ENCODE data around the gene AGAP3. TPM values are rescaled to one million over a fixed set of nuclear protein-coding genes. Genes with fewer than 3 reads are reported as not detected.

AGAP3 gene
- total RNA-seq, 1 donor from 2014 or later, result 86.8 TPM

GRCh38 chr7:151178236-151178635 lies 92.0 kb downstream of the AGAP3 start:
- DNase-seq (ENCODE audit: low spot score), result no peak

- DNase-seq (ENCODE audit: low spot score), result no peak
These were observed 92.6 kb downstream of the AGAP3 start for GRCh38 chr7:151178831-151179230.

GRCh38 chr7:151179287-151179860 lies 93.1 kb downstream of the AGAP3 start:
- DNase-seq (ENCODE audit: low spot score), result no peak

GRCh38 chr7:151179946-151180345 lies 93.7 kb downstream of the AGAP3 start:
- no peak for DNase-seq (ENCODE audit: low spot score)

DNA sequence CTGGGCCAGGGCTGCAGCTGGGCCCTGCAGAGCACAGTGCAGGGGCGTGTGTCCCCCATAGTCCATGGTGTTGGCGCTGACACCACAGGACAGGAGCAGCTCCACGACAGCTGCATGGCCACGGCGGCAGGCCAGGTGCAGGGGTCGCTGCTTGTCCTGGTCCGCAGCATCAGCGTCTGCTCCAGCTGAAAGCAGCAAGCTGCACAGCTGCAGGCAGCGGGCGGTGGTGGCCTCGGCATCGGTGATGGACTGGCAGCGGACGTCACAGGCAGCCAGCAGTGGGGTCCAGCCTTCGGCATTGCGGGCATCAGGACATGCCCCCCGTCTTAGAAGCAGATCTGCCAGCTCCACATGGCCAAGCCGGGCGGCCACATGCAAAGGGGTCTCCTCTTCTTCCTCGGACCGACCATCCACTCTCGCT lies 94.7 kb downstream of the AGAP3 start:
- peak; percentile 88 for DNase-seq (ENCODE audit: low spot score)

DNA sequence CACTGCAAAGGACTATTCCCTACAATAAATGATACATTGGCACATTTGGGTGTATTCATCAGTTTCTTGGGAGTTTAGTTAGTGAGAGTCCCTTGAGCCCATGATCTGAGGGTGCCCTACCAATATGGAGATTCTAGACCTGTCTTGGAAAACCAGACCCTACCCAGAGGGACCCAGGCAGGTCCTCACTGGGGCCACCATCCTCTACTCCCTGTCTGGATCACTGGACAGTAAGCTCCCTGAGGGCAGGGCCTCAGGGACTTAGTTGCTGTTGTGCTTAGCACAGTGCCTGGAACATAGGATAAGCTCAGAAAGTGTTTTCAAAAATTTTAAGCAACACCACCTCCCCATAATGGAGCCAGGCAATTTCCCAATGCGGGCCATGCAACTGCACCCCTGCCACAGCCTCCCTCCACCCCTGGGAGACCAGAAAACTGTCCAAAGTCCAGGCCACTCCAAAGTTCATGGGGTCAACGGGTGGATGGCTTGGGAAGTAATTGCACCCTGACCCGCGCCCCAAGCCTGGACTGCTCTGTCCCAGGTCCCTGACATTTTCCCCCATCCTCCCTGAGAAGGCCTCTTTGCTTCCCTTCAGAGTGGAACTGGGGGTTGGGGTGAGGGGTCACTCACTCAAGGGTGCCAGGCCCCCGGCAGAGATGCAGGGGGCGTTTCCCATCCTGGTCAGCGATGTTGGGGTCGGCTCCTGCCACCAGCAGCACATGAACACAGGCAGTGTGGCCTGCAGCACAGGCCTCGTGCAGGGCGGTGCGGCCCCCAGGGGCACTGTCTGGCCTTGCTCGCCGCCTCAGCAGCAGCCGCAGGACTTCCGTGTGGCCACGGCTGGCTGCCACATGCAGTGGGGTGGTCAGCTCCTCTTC lies 99.7 kb downstream of the AGAP3 start:
- DNase-seq (ENCODE audit: low spot score), result peak; percentile 9

GRCh38 chr7:151186640-151187408 lies 100.5 kb downstream of the AGAP3 start, which contains the start of gene ASB10:
TSS of gene ASB10 (minus strand) at chr7:151187250. CDS start at chr7:151187130, 120 bp downstream.
- no peak for DNase-seq (ENCODE audit: low spot score)

GRCh38 chr7:151187409-151188251 lies 101.4 kb downstream of the AGAP3 start:
- DNase-seq (ENCODE audit: low spot score), result no peak

DNA sequence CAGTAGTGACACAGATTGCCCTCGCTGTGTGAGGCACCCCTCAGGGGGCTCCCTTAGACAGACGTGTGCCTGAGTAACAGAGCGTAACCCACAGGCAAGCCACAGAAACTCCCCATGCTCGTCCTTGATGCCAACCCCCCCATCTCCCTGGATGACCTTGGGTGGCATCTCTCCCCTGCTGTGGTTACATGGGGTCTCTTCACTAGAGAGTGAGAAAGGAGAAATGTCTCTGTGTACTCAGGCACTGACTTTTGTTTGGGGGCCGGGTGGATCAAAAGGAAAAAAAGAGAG lies 101.9 kb downstream of the AGAP3 start:
- no peak for DNase-seq (ENCODE audit: low spot score)

- no peak for DNase-seq (ENCODE audit: low spot score)
These were observed 102.8 kb downstream of the AGAP3 start for GRCh38 chr7:151189038-151189437.

GRCh38 chr7:151191544-151191943 lies 105.3 kb downstream of the AGAP3 start:
- DNase-seq (ENCODE audit: low spot score), result no peak

DNA sequence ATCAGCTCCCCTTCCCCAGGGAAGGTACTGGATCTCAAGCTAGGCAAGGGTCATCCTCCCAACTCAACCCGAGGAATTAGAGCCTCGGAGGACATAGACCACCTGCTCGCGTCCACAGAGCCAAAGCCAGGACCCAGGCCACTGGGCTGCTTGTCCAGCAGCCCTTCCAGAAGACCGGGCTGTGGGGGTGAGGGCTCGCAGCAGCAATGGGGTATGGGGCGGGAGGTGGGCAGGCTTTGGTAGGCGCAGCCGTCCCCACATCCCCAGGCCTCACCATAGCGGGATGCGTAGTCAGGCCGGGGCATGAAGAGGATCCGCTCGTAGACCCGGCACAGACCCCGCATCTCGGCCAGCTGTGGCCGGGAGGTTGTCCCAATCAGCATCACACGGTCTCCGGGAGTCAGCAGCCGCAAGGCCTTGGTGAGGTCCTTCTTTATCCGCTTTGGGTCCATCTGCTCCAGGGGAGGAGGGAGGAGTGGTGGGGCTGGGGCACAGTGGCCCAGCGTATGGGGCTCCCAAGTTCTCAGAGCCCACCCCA lies 105.8 kb downstream of the AGAP3 start:
- no peak for DNase-seq (ENCODE audit: low spot score)

GRCh38 chr7:151193203-151193978 lies 107.1 kb downstream of the AGAP3 start:
- no peak for DNase-seq (ENCODE audit: low spot score)

Other genes starting within 250 kb of the AGAP3 start
- 0.67 TPM for gene AOC1, start 234.0 kb upstream of the AGAP3 start, total RNA-seq
- gene KCNH2, start 108.2 kb upstream of the AGAP3 start, total RNA-seq, result 0.32 TPM
- 57.1 TPM for gene NOS3, start 95.5 kb upstream of the AGAP3 start, total RNA-seq
- not detected for gene ATG9B, start 62.0 kb upstream of the AGAP3 start, total RNA-seq
- 27.6 TPM for gene ABCB8, start 58.0 kb upstream of the AGAP3 start, total RNA-seq
- 0.87 TPM for gene ASIC3, start 37.9 kb upstream of the AGAP3 start, total RNA-seq
- 7.3 TPM for gene CDK5, start 28.6 kb upstream of the AGAP3 start, total RNA-seq
- 130 TPM for gene SLC4A2, start 26.9 kb upstream of the AGAP3 start, total RNA-seq
- 59.3 TPM for gene FASTK, start 5.7 kb upstream of the AGAP3 start, total RNA-seq
- gene TMUB1, start 3.0 kb upstream of the AGAP3 start, total RNA-seq, result 31.9 TPM
- not detected for gene GBX1, start 81.2 kb downstream of the AGAP3 start, total RNA-seq
- not detected for gene ASB10, start 100.8 kb downstream of the AGAP3 start, total RNA-seq
- gene H2BK1, start 124.0 kb downstream of the AGAP3 start, total RNA-seq, result not detected
- gene ABCF2, start 140.7 kb downstream of the AGAP3 start, total RNA-seq, result 38.1 TPM
- gene CHPF2, start 146.0 kb downstream of the AGAP3 start, total RNA-seq, result 42.1 TPM
- gene SMARCD3, start 162.2 kb downstream of the AGAP3 start, total RNA-seq, result 36.5 TPM

Measured in mesenteric fat pad (tissue), 1 donor.